ENCODE results near the gene CYP2D6.
"Not testable (repeated sequence)": the region's sequence is repeated elsewhere in the genome, so short reads cannot be mapped to it uniquely, and the experiment has no call there.

Gene CYP2D6

DNA sequence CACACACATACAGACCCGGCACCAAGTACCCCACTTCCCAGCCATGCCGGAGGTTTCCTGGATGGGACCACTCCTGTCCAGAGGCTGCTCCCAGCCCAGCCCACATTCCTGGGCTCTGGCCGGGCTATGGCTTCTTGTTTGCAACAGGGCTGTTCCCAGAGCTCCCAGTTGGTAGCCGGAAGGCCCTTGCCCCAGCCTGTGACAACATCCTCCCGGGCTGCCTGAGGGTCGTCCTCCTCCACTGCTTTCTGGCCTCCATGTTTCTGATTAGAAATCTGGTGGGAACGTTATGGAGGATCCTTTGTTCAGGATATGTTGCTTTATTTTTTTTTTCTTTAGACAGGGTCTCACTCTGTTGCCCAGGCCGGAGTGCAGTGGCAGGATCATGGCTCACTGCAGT, 952 bp upstream of the CYP2D6 start:
- no peak for DNase-seq

DNA sequence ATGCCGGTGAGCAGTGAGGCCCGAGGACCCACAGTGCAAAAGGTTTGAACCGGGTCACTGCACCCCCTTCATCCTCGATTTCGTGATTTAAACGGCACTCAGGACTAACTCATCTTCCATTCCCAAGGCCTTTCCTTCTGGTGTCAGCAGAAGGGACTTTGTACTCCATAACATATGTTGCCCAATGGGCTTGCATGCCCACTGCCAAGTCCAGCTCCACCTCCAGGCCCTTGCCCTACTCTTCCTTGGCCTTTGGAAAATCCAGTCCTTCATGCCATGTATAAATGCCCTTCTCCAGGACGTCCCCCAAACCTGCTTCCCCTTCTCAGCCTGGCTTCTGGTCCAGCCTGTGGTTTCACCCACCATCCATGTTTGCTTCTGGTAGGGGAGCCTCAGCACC, 428 bp downstream of the CYP2D6 start:
- not testable (repeated sequence) for DNase-seq

DNA sequence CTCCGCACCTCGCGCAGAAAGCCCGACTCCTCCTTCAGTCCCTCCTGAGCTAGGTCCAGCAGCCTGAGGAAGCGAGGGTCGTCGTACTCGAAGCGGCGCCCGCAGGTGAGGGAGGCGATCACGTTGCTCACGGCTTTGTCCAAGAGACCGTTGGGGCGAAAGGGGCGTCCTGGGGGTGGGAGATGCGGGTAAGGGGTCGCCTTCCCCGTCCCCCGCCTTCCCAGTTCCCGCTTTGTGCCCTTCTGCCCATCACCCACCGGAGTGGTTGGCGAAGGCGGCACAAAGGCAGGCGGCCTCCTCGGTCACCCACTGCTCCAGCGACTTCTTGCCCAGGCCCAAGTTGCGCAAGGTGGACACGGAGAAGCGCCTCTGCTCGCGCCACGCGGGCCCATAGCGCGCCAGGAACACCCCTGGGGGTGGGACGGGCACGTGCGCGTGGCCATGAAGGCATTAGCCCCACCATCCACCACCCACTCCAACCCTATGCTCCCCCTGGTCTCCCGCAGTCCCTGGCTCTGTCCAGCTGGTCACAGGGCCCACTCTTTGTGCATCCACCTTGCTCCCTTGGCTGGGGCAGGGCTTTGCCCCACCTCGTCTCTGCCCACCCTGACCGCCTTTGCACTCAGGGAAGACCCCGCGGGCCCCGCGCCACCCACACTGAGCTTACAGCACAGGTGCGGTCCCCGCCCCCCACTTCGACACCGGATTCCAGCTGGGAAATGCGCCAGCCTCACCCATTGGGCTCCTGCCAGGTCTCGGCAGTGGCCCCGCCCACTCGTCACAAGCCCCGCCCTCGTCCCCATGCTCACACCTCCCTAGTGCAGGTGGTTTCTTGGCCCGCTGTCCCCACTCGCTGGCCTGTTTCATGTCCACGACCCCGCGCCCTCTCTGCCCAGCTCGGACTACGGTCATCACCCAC, 1.6 kb downstream of the CYP2D6 start:
- not testable (repeated sequence) for DNase-seq

DNA sequence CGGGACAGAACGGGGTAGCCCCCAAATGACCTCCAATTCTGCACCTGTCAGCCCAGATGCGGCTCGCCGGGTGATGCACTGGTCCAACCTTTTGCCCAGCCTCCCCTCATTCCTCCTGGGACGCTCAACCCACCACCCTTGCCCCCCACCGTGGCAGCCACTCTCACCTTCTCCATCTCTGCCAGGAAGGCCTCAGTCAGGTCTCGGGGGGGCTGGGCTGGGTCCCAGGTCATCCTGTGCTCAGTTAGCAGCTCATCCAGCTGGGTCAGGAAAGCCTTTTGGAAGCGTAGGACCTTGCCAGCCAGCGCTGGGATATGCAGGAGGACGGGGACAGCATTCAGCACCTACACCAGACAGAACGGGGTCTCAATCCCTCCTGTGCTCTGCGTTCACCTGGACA, 2.6 kb downstream of the CYP2D6 start:
- DNase-seq: not testable (repeated sequence)

DNA sequence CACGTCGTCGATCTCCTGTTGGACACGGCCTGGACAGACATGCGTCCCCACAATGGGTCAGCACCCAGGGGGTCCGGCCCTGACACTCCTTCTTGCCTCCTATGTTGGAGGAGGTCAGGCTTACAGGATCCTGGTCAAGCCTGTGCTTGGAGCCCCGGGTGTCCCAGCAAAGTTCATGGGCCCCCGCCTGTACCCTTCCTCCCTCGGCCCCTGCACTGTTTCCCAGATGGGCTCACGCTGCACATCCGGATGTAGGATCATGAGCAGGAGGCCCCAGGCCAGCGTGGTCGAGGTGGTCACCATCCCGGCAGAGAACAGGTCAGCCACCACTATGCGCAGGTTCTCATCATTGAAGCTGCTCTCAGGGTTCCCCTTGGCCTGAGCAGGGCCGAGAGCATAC, 3.0 kb downstream of the CYP2D6 start:
- DNase-seq: no peak

DNA sequence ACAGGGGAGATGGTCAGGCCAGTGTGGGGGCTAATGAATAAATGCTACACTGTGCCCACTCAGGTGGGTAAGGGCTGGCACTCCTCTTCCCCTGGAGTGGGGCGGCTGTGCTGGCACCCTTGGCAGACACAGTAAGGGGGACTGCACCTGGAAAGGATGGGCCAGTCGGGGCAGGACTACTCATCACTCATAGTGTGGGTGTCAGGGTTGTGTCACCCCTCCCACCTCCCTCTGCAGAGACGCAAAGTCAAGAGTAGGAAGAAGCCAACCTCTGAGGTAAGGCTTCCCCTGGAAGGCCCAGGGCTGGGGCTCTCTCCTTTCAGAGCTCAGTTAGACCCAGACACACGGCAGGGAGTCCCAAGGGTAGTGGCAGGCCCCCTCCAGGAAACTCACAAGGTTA, 7.1 kb downstream of the CYP2D6 start:
- not testable (repeated sequence) for DNase-seq

DNA sequence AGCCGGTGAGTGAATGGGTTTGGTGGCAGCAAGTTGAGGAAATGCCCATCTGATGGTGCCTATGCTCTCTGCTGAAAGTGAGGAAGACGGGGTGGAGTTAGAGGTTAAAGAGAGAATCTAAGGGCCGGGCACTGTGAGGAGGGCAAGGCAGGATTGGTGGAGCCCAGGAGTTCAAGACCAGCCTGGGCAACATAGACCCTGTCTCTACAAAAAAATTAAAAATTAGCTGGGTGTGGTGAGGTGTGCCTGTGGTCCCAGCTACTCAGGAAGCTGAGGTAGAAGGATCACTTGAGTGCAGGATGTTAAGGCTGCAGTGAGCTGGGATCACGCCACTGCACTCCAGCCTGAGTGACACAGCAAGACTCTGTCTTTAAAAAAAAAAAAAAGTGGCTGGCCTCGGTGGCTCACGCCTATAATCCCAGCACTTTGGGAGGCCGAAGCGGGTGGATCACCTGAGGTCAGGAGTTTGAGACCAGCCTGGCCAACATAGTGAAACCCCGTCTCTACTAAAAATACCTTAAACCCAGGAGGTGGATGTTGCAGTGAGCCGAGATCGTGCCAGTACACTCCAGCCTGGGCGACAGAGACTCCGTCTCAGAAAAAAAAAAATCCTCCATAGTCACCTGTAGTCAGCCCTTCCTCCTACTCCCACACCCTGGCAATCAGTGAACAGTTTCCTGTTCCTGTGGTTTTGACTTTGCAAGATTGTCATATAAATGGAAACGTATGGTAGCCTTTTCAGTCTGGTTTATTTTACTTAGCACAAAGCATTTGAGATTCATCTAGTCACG, 10.2 kb downstream of the CYP2D6 start:
- not testable (repeated sequence) for DNase-seq

DNA sequence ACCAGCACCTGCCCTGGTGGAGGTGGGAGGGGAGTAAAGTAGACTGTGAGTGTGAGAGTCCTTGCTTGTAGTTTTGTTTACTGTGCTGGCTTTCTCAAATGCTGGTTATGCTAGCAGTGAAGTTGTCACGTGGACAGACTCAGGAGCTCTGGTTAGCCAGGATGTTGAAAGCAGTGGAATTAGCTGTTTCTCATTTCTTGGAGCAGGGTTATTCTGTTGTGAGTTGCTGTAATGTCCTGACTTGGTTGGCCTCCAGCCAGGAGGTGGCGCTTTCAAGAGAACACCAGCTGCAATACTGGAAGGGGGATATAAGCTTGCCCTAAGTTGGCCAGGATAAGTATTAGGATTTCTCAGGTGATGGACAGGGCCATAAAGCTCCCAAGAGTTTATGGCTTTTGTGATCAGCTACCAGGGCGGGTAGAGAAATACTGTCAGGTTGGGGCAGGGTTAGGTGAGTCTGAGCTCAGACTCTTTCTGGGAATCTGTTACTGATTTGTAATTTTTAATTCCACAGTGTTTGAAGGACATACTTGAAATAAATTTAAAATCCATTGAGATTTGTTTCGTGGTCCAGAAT, 13.7 kb downstream of the CYP2D6 start:
- no peak for DNase-seq

DNA sequence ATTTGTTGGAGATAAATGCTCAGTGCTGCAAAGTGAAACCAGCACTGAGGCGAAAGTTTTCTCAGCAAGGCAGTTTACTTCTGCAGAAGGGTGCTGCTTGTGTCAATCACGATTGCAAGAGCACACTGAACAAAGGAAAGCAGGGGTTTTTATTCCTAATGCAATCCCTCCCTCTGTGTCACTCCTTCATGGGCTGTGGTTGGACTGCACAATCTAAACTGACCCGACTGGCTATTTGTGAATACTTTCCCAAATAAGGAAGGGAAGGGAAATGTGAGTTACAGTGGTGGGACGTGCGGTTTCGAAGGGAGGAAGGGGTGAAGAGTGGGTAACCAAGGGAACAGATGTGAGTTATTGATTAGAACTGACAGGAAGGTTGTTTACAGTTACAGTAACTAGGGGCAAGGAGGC, 15.2 kb downstream of the CYP2D6 start:
- not testable (repeated sequence) for DNase-seq

DNA sequence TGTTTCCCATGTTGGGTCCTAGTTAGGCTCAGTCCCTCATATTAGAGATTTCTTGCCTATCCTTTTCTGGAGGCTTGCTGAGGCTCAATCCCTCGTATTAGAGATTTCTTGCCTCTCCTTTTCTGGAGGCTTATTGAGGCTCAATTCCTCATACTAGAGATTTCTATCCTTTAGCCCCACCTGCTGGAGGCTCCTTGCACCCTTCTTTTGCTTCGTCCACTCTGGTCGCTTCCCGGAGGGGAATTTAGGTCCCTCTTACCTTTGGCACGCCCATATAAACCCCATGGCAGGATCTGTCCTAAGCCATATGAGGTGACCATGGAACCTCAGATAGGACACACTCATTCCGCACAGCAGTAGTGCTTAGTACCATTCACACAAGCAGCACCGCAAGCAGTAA, 15.9 kb downstream of the CYP2D6 start:
- DNase-seq: peak; percentile 24

DNA sequence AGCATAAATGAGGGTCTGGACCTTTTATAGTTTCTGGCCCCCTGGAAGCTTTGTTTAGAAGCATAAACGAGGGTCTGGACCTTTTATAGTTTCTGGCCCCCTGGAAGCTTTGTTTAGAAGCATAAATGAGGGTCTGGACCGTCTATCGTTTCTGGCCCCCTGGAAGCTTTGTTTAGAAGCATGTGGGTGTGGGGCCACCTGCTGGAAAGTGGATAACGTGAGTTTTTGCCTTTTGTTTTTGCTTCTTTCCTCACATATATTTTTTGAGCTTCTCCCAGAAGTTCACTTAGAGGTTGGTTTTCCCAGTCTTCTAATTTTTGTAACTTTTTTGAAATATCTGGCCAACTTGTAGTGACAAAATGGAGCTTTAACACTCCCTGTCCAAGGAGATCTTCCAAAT, 17.8 kb downstream of the CYP2D6 start:
- not testable (repeated sequence) for DNase-seq

DNA sequence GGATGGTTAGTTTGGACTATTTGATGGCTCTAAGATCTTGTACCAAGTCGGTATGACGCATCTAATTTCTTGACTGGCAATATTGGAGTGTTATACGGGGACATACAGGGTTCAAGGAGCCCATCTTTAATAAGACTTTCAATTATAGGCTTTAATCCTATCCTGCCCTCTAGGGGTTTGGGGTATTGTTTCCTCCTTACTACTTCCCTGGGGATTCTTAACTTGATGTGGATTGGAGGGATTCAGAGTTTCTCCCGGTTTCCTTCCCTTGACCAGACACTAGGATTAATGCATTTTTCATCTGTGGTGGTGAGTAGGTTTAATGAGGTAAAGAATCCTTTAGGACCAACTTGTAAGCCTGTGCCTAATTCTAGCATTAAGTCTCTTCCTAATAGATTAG, 18.8 kb downstream of the CYP2D6 start:
- DNase-seq: no peak

DNA sequence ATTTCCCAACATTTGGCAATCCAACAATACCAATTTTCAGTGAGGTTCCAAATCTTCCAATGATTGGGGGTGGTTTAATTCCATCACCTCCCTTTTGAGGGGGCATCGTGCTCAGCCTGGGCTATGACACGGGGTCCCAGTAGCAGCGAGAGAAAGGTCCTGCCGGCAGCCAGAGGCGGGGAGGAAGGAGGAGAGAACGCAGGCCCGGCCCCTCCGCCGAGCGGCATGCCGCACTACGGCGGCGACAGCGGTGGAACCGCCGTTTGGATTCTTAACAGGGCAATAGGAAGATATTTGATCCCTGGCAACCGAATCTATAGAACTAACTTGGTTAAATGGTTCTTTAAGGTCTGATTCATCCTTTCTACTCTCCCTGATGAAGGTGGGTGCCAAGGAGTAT, 21.8 kb downstream of the CYP2D6 start:
- no peak for DNase-seq

DNA sequence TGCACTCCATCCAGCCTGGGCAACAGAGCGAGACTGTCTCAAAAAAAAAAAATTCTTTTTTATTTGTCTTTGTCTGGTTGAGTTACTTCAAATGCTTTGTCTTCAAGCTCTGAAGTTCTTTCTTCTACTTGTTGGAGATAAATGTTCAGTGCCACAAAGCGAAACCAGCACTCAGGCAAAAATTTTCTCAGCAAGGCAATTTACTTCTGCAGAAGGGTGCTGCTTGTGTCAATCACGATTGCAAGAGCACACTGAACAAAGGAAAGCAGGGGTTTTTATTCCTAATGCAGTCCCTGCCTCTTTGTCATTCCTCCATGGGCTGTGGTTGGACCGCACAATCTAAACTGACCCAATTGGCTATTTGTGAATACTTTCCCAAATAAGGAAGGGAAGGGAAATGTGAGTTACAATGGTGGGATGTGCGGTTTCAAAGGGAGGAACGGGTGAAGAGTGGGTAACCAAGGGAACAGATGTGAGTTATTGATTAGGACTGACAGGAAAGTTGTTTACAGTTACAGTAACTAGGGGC, 26.2 kb downstream of the CYP2D6 start:
- DNase-seq: not testable (repeated sequence)

DNA sequence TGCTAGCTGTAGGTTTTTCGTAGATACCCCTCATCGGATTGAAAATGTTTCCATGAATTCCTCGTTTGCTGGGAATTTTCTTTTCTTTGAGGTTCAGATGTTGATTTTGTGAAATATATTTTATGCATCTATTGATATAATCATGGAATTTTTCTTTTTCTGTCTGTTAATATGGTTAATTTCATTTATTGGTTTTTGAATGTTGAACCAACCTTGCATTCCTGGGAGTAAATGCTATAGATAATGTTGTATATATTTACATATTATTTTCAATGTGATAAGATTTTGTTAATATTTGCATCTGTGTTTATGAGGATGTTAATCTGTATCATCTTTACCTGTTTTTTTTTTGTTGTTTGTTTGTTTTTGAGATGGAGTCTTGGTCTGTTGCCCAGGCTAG, 29.4 kb downstream of the CYP2D6 start:
- DNase-seq: no peak

DNA sequence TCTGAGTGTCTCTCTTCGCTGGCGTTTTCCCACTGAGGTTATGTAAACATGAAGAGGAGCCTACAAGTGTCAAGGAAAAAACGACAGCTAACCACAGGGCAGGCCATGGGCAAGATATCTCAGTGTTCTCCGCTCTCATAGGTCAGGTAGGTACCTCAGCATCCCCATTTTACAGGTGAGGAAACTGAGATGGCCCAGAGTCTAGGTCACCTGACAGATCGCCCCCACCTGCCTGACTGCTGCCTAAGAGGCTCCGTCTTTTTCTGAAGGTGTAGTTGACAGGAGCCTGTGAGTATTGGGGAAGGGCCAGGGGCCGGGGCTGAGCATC, 39.2 kb downstream of the CYP2D6 start:
- no peak for DNase-seq

DNA sequence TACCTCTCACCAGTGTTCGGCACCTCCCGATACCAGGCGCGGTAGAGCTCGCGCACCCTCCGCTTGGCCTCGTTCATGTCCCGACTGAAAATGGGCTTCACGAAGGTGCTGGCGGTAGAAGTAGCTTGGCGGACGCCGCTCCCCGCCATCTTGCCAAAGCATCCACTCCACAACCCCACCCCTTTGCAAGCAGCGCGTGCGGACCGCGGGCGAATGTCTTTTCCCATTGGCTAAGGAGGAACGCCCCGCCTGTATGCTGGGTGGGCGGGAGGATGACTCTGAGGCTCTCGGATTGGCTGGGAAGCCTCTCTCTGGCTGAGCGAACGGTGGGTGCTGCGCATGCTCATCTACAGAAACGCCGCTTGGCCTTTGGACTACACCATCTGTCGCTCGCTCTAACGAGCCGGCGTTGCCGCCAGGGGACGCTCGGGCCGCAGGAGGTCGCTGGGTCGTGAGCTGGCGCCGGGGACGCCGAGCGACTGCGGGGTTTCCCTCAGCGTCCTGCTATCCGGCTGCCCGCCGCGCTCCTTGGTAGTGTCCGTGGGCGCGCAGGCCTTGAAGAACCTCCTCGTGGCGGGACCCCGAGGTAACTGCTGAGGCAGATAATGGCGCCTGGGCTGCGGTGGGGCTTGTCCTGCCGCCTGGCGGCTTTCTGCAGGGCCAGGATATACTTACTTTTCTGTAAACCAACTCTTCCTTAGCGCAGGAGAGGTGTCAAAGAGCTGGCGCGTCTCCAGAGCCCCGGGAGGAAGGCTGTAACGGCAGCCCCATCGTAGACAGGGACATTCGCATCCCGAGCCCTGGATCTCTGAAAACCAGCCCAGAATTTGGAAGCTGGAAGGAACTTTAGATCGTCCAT, 39.8 kb downstream of the CYP2D6 start, which contains the start of gene NDUFA6:
Gene NDUFA6, minus strand, starts transcription at position 177 of the 859 bp plus-strand sequence. Its CDS starts 28 bp downstream, at position 149.
- DNase-seq: peak; percentile 100

DNA sequence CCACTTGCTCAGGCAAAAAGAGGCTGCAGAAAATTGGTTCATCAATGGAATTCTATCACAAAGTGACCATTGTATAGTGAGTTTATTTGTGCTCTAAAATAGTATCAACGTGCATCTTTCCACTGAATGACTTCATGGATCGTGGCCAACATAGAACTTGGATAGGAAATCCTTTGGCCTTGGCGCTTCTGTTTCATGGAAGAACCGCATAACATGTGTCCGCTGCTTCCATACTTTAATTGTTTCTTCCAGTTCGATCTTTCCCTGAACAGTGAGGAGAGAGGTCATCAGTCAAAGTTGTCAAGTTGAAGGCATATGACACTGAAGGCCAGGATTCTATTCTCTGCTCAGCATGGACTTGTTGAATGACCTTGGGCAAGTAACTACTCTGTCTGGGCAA, 44.6 kb downstream of the CYP2D6 start:
- no peak for DNase-seq

DNA sequence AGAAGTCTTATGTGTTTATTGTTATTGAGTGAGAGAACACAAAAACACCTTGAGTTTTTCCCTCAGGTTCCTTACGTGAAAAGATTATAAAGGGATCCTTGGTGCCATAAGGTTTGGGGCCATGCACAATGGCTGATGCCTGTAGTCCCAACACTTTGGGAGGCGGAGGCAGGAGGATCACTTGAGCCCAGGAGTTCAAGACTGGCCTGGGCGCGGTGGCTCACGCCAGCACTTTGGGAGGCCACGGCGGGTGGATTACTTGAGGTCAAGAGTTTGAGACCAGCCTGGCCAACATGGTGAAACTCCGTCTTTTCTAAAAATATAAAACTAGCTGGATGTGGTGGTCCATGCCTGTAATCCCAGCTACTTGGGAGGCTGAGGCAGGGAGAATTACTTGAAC, 45.7 kb downstream of the CYP2D6 start:
- DNase-seq: no peak

DNA sequence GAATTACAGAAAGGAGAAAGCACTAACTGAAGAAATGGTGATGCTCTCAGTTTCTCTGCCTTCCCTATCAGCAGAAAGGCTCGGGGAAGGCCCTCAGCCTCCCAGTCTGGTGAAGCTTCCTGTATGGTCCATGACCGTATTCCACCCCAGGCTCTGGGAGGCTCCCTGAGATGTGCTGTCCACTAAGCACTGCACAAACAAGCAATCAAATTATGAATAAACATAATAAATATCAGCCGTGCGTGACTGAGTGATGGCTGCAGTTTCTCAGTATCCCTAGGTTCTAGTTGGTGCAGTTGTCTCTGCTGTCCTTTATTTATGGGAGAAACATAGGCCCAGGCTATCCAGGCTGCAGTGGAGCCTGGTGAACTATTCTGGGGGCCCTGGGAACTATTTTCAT, 47.5 kb downstream of the CYP2D6 start:
- no peak for DNase-seq

DNA sequence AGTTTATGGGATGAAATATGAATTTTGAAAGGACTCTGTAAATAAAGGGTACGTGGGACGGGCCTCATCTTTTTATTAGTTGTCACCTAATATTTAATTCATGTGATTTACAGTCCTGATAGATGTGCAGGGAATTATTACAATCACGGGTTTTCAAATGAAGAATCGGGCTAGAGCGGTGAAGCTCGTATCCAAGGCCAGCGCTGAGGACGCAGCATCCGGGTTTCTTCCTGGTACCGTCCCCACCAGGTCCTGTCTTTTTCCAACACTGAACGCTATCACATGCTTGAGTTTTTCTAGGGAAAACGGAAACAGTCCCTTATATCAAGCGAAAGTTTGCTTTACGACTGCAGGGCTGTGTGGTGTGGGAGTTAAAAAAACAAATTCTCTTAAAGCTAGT, 50.3 kb downstream of the CYP2D6 start:
- DNase-seq: peak; percentile 59
